ENCODE data around the gene UNC13C.
"Not testable (repeated sequence)": the region's sequence is repeated elsewhere in the genome, so short reads cannot be mapped to it uniquely, and the experiment has no call there.

The UNC13C gene

DNA sequence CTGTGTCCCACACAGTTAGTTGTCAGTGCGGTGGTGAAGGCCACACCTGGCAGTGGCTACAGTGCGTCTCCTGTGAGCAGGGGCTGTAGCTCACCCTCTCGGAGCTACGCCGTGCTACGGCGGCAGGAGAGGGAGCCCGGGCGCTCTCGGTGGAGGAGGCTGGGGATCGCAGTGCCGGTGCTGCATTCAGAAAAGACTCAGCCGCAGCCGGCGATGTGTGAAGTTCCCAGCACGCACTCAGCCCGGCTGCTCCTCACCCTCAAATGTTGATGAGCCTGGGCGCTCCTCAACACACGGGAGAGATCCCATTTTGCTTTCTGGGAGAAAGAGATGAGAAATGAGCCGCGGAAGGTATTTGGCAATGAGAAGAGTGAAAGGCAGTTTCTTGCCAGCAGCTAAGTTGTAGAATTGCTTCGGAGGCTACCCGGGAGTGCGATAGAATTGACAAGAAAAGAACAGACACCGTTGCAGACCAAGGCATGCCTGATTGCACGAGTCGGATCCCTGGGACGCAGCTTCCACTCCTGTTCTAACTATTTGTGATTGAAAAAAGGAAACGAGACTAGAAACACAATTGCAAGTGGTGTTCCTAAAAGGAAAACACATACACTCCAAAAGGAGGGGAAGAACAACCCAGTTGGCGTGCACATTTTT lies at the start of gene UNC13C:
UNC13C (plus strand) TSS at position 189 of the 654 bp plus-strand sequence. CDS start 34,463 bp downstream, outside the sequence.
- no peak for DNase-seq

DNA sequence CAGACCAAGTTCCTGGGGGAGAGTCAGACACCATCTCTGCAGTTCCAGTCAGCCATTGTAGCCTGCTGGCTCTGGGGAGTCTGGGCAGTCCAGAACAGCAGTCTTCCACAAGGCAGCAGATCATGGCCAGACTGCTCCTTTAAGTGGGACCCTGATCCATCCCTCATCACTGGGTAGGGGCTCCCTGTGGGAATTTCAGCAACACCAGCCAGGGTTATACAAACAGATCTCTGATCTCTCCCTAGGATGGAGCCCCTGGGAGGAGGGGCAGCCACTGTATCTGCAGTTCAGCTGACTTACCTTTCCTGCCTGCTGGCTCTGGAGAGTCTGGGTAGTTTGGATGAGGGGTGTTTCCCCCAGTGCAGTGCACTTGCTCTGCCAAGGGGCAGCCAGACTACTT lies 42.1 kb upstream of the UNC13C start:
- no peak for DNase-seq

DNA sequence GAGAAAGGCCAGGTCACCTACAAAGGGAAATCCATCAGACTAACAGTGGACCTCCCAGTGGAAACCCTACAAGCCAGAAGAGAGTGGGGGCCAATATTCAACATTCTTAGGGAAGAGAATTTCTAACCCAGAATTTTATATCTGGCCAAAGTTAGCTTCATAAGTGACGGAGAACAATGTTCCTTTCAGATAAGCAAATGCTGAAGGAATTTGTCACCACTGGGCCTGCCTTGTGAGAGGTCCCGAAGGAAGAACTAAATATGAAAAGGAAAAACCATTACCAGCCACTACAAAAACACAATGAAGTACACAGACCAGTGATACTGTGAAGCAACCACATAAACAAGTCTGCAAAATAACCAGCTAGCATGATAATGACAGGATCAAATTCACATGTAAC lies 40.6 kb upstream of the UNC13C start:
- DNase-seq = not testable (repeated sequence)

DNA sequence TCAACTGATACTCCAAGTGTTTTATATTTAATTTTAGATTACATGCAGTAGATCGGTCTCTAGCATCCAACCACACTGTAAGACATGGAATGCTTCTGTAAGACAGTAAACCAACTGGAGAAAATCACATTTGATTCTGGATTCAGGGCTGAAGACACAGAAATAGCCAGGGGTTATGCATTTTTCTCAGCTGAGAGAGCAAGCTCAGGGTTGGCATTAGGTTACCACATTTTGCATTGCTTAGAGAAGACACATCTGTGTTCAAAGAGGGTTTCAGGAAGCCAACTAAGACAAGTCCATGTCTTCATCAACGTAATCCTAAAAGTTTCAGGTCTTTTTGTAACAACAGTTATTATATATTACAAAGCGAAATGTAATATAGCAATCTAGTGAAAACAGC lies 27.7 kb upstream of the UNC13C start:
- no peak for DNase-seq

DNA sequence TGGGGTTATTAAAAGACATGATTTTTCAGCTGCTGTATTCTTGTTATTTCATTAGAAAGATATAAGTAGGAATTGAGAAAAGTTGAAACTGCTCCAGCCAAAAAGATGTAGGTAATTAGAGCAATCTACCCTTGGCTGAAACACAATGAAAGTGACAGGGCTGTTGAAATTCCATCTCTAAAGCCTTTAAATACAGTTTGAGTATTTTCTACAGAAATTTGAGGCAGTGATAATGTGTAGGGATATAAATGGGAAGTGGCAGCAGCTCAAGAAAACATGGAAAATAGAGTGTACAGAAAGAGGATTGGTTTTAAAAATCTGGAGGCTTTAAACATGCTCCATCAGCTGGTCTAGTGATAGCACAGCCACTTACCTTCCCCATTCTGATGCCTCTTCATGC lies 22.8 kb upstream of the UNC13C start:
- no peak for DNase-seq

DNA sequence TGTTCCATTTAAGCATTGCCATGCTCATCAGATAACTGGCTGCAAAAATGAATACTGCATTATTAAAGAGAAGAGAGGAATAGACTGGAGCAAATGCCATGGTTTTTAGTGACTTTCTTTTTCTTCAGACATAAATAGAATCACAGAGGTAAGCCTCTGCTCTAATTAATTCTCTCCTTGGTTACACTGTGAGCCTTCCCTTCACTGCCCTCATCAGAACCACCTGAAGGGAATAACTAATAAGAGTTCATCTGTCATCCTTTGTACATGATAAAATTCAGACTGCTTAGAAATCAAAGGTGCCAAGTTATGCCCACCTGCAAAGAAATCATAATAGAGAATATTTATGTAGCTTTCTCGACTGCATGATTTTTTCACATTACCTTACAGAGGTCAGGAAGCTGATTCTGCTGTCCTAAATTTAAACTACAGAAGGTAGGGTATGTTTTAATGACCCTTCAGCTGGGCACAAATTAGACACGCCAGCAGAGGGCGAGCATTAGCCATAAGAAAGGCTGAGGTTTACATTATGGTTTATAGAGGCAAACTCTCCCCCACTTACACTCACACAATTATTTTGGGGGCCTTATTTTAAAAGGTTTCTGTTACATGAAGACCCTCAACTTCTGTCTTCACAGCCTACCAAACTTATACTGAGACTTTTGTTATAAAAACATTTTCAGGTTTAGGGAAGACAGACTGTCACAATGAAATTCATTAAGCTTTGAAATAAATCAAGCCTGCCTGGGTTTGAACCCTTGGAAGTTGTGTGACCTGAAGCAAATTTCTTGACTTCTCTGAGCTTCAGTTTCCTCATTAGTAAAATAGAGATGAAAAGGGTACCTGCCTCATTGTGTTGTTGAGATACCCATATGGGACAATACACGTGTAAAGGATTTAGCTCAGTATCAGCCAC lies 15.3 kb upstream of the UNC13C start:
- peak; percentile 4 for DNase-seq

DNA sequence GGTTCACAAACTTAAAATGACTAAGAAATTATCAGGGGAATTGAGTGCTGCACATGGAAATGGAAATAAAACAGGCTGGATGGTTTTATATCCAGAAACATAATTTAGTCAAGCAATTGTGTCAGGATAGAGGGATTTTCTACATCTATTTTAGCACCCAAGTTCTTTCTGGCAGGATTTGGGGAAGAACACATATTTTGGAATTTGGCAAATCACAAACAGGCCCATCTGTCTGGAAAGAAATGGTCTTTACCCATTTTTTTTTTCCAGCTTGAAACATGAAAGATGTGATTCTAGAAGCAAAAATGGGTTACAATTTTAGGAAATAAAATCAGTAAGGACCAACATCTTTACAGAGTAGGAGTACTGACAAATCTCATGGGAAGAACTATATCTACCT lies 14.4 kb upstream of the UNC13C start:
- no peak for DNase-seq

DNA sequence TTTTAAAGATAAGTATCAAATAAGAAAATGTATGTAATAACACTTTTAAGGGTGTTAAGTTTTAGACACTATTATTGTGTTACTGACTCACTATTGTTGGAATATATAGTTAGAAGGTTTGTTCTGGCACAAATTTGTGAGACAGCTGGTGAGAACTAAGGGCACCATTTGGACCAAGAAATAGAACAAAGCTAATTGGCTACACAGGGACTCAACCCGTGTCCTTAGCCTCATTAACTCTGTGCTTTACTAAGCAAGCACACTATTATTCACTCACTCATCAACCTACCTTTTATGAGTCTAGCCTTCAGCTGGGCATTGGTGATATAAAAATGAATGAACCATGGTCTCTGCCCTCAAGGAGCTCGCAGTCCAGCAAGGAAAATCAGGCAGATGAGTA lies 4.1 kb upstream of the UNC13C start:
- DNase-seq = no peak

DNA sequence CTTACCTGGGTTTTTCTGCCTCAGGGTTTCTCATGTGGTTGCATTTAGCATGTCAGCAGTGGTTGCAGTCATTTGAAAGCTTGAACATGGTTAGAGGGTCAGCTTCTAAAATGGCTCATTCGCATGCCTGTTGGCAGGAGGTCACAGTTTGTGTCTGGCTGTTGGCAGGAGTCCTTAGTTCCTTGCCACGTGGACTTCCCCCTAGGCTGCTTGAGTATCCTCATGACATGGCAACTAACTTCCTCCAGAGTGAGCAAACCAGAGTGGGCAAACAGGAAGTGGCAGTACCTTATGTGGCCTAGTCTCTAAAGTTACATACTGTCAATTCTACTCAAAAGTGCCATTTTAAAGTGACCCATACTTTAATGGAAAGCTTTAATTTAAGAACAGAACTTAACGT lies 3.4 kb upstream of the UNC13C start:
- no peak for DNase-seq

DNA sequence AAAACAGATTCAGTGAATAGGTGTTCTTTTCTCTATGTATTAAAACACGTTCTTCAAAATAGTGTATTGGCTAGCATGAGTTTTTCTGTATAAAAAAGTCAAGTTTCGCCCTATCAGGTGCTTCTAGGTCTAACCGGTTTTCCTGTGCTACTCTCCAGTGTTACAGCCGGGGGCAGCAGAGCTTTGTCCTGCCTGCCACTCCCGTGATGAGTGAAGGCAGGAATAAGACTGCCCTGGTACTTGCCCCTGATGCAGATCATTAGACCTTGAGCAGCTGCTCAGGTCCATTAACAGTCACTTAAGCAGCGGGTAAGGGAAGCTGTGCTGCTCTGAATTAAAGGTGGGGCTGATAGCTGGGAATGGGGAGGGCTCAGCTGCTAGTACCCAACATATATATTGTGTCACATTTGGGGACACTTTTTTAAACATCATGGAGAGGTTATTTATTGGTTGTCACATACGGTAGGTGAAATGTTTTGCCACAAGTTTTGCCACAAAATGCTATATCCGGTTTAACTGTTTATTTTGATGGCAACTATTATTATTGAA lies 1.3 kb upstream of the UNC13C start:
- DNase-seq = no peak

DNA sequence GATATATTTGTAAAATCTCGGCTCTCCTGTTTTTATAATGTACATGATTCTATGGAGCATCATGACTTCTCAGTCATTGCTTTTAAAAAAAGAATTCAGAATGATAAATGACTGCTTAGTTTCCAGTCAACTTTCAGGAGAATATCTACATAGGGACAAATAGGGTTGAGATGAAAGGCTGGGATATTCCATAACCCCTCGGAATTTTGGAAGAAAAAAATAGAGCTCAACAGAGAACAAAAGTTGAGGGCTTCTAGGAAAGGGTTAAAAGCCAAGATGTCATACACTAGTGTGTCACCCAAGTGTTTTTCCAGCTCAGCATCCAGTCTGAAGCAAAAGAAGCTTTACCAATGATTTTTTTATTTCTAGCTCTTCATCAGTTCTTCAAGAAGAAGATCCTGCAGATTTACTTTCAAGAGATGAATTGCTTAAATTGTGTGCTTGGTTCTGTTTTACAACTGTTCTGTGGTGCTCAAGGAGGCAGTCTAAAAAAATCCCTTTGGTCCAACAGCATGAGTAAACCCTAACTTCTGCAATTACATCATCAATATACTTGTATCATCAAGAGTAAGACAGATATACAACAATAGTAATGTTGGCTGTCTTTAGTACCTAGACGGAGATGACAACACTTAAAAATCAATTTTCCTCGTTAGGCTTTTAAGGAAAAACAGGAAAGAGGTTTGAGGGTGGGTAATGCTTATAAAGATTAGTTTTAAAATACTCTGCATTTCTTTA lies 979 bp downstream of the UNC13C start:
- DNase-seq = no peak

DNA sequence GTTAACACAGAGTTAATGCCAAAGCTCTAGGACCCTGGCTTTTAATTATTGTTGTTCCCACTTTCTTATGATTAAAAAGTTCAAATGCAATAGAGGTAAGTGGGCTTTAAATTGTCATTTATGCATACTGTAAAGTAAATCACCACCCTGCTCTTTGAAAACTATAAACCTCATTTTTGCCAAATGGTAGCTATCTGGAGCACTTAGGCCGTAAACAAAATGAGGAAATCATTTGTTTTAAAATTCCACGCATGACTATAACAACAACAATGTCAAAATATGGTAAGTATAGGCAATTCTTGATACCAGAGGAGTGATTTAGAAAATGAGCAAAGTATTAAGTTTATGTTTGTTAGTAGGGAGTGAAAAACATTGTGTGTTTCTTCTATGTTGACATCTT lies 1.8 kb downstream of the UNC13C start:
- no peak for DNase-seq

DNA sequence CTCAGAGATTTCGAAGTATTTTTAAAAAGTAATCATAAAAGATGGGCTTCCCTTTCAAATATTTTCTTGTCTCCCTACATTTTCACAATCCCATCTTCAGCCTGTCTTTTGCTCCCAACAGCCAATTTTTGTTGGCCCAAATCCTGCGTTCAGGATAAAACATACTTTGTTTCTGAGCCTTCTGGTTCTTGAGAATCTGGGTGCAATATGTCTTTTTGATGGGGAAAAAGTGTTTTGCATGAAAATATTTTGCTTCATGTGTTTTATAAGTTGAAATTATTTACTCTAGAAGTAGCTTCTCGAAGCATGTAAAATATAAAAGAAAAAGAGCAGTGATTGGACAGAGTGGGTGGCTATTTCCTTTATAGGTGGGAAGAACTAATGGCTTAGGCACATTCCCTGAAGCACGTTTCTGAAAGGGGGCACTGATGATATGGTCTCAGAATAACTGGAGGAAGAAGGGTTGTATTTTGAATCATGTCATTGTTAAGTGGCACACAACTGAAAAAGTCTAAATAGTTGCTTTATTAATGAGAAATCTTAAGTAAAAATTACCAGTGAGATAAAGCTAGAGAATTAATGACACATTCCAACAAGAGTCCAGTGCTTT lies 3.9 kb downstream of the UNC13C start:
- DNase-seq = no peak

DNA sequence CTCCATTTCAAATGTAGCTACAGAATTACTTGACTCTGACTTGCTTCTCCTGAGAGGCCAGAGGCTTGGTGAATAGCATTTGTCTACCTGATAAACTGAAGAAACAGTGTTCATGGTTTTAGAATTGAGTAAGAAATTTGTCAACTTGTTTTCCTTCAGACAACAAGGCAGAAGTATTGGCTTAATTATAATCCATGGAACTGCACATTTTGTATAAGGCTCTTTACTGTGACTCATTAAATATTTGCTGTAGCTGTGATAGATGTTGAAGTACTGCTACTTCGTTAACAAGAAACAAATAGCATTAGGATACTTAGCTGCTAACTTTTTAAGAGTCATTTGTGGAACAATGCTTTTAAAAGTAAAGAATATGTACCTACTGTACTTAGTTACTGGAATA lies 4.6 kb downstream of the UNC13C start:
- no peak for DNase-seq

DNA sequence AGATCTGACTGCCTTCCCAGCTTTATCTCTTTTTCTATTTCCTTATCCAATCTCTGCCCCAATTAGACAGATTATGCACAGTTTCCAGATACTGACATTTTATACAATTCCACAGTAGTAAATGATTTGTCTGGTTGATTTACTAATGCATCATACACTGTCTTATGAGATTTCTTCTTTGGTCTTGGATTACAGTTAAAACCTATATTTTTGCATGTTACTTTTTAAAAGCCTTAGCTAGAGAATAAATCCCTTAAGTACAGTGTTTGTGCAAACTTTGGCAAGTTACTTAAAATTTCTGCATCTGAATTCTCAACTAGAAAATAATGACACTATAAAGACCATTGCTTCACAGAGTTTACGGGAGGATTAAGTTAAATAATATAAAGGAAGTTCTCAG lies 6.0 kb downstream of the UNC13C start:
- DNase-seq = no peak

DNA sequence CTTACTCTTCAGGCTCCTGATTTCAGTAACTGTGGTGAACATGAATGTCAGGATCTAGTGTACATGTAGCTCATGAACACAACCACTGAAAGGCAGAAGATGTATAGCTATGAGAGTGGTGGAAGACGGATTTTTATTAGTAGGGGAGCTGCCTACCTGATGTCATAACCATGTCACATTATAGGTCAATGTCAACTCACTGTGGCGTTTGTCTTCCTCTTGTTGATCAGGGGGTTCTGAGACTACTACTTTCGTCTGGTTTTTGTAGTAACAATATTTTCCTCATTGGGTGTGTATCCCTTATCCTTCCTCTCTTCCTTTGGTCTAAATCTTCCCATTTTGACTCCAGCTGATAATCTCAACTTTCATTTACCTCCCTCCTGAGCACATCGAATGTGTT lies 7.3 kb downstream of the UNC13C start:
- no peak for DNase-seq

DNA sequence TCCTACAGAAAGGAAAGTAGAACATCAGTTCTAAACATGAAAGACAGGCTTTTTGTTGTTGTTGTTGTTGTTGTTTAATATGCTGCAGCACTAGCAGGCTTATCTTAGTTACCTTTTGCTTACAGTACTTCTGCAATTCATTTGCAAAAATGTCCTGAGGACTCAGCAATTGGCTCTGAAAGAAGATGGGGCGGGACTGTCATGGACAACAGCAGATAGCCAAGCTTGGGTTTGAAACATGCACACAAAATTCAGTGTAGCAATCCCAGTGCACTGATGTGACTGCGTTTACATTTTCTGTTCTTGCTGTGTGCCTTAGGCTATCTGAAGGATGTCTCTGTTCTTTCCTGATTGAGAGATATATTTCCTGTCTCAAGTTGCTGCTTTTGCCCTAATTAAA lies 9.2 kb downstream of the UNC13C start:
- DNase-seq = no peak

DNA sequence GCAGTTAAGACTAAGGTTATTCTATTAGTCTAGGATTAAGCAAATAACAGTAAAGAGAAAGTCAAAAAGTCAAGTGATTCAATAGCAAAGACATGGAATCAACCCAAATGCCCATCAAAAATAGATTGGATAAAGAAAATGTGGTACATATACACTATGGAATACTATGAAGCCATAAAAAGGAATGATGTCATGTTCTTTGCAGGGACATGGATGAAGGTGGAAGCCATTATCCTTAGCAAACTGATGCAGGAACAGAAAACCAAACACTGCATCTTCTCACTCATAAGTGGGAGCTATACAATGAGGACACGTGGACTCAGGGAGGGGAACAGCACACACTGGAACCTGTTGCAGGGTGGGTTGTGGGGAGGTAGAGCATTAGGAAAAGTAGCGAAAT lies 29.0 kb downstream of the UNC13C start:
- DNase-seq = no peak

DNA sequence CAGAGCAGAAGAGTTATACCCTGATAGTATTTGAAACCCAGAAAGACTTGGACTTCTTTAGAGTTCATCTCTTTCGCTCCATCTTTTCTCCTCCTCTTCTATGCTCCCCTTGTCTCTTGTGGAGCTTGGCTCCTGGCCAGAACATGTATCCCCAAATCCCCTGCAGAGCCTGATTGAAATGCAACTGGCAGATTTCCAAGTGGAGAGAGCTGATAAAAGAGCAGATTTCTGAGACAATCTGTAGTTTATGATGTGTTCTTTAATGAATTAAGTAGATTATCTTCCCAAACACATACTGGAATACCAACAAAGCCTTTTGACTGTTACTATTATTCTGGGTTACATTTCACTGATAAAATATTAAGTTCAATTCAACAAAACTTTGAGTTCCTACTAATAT lies 33.4 kb downstream of the UNC13C start:
- DNase-seq = no peak

DNA sequence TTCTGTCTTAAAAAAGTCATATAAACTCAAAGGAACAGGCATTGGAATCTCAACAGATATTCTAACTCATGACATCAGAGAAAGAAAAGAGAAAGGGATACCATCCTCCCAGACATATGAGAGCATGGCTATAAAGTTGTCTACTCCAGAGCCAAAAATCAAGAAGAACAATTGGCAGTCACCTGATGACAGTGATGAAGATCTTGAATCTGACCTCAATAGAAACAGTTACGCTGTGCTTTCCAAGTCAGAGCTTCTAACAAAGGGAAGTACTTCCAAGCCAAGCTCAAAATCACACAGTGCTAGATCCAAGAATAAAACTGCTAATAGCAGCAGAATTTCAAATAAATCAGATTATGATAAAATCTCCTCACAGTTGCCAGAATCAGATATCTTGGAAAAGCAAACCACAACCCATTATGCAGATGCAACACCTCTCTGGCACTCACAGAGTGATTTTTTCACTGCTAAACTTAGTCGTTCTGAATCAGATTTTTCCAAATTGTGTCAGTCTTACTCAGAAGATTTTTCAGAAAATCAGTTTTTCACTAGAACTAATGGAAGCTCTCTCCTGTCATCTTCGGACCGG lies 35.9 kb downstream of the UNC13C start:
- DNase-seq = no peak

DNA sequence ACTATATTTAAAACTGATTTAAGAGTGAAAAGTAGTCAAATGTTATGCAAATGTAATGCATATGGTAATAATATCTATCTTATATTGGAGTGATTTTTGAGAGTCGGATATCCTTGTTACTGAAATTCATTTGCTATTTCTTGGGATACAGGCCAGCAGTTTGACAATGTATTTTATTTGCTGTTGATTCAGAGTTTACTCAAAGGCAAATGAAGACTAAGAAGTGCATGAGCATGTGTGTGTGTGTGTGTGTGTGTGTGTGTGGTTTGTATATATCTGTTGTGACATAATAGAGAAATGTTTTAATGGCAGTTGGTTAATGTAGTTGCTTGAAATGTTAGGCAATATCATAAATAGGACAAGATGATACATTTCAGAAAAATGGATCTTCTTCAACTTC lies 39.0 kb downstream of the UNC13C start:
- no peak for DNase-seq

DNA sequence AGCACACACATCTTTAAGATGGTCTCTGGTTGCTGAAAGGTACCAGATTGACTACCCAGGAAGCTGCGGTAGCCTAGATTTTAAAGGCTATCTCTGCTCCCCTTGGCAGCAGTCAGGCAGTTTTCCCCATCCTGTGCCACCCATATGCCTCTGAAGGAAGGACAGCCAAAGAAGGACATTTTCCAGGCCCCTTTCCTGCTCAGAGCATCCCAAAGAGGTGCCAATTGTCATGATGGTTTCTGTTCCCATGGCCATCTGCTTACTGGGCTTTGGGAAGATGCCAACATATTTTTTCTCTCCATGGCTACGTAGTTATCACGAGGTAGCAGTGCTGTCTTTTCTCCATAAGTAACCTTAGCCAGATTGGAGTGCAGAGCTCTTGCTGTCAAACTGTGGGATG lies 39.7 kb downstream of the UNC13C start:
- DNase-seq = no peak

DNA sequence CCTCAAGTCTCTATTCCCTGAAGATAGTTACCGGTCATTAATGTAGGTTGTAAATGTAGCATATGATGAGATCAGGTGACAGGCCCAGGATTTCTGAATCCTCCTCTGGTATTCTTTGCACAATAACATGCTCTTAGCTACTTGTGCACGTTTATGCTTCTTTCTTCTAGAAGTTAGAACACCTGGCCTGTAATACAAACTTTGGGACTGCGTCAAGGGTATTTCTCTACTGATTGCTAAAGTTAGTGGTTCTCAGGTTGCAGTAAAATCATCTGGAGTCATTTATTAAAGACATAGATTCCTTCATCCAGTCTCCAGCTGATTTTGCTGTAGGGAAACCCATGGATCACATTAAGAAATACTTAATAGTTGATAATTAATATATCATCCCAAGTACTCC lies 48.0 kb downstream of the UNC13C start:
- DNase-seq = no peak
